HG03097 (cell line): ENCODE data around the gene POPDC3.
"Not testable (repeated sequence)": the region's sequence is repeated elsewhere in the genome, so short reads cannot be mapped to it uniquely, and the experiment has no call there.

Experiments
- ATAC-seq: cut with Tn5 transposase; IDR thresholded peaks from one replicate; pipeline ENCODE4 v1.9.1; 2021; ENCODE audit not compliant: unreplicated experiment, low FRiP score

POPDC3 gene

DNA sequence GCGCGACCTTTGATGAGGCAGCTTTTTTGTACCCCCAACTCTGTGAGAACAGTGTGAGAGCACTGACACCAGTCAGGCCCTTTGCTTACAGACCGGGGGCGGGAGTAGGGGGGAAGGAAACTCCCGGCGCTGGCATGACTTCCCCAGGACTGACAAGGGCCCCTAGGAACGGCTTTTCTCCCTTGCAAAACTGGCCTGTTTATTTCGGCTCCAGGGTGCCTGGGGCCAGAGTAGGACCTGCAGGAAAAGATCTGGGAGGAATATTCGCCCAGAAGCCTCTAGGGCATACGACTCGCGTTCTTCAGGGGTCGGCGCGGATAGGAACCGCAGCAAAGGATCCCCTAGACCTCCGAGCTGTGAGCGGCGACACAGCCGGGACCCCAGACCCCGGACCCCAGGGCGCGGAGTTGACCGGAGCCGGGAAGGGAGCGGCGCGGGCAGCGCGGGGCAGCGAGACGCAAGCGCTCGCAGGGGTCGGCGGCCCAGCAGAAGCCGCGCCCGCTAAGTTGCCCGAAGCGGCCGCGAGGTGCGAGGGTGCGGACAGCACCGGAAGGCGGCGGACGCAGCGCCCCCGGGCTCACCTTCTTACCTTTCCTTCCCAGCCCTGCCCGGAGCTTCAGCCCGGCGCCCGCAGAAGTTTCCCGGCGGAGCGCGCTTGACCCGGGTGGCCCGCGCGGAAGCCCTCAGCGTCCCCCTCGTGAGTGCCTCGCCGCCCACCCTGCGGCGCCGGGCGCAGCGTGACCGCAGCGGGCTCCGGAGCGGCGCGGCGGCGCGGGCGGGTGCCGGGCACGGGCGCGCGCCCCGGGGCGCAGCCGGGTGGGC is at the start of gene POPDC3:
TSS of gene POPDC3 (minus strand) at position 771 of the 822 bp plus-strand sequence. CDS start 18,105 bp downstream, outside the sequence.
- no peak for ATAC-seq

DNA sequence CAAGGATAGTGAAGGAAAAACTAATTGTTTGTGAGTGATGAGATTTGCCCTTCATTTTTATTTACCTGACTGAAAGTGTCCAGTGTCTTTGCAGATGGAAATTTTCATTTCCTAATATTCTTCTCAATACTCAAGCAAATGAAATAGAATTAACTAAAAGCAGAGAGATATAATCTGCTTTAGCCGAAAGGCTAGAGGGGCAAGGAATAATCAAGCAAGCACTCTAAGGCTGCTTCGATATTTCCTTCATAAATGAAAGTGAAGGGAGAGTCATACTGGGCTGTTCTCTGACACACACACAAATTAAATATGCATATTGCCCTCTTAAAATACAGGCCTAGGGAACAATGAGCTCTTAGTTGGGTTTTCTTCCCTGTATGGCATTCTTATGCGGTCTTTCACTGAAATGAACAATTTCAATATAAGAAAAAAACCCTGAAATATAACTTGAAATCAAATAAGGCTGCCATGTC is 47.5 kb upstream of the POPDC3 start:
- no peak for ATAC-seq

DNA sequence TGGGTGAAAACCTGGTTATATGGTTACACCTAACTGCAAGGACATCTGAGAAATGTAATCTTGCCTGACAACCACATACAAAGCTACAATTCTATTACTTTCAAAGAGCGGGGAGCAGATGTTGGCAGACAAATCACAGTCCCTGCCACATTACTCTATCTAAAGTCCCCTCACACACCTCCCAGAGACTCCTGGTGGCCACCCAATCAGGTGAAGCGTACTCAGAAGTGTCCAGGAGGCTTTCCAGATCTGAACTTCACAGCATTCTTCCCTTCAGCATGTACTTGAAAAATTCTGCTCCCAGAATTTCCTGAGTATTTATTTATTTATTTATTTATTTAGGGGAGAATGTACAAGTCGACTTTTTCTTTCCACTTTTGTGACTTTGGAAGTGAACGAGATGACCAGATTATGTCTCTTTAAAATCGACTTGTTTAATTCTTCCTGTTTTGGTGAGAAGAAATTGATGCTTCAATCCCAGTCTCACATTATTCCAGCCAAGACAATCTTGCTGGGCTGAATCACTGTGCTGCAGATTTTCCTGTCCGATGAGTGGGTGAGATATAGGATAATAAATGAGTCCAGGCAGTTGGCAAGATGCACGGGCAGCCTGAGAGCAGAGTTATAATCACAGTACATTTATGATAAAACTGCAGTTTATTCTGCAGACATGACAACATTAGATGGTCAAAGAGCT is 46.9 kb upstream of the POPDC3 start:
- ATAC-seq = no peak

- ATAC-seq = no peak
Observed at GRCh38 chr6:105223242-105223641, 43.4 kb upstream of the POPDC3 start.

GRCh38 chr6:105221219-105221618 is 41.4 kb upstream of the POPDC3 start:
- ATAC-seq = not testable (repeated sequence)

DNA sequence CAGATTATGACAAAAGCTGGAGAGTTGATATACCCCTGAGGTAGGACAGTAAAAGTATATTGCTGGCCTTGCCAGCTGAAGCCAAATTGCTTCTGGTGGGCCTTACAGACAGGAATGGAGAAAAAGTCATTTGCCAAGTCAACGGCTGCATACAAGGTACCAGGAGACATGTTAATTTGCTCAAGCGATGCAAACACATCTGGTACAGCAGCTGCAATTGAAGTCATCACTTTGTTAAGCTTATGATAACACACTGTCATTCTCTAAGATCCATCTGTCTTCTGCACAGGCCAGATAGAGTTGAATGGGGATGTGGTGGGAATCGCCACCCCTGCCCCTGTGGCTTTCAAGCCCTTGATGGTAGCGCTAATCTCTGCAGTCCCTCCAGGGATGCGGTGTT is 40.4 kb upstream of the POPDC3 start:
- no peak for ATAC-seq

DNA sequence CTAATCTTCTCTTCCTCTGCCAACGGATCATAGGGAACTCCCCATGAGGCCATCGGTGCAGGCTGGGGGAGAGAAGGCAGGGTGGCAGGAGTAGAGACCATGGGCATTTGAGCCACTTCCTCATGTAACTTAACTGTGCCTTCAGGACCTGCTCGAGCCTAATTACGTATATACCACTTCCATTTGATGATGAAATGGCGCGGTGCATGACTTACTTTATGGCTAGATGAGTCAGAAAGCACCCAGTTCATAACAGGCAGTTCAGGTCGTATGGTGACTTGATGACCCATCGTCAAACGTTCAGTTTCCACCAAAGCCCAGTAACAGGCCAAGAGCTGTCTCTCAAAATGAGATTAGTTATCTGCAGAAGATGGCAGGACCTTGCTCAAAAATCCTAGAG is 39.4 kb upstream of the POPDC3 start:
- not testable (repeated sequence) for ATAC-seq

GRCh38 chr6:105215506-105215905 is 35.7 kb upstream of the POPDC3 start:
- no peak for ATAC-seq

- no peak for ATAC-seq
Observed at GRCh38 chr6:105214668-105215067, 34.9 kb upstream of the POPDC3 start.

DNA sequence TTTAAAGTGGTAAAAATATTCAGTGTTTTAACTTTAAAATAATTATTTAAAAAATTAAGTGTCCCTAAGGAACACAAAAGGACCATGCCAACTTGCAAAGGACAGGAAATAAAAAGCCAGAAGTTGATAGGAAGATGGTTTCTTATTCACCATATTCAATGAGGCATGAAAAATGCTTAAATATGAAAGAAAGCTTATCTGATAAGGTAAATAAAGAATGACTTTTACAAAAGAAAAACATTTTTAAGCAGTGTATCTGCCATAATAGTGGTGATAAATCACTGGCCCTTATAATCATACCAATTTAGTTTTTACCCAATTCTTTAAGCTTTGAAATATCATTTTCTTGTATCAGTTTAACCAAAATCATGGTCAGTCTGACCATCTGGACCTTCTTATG is 33.5 kb upstream of the POPDC3 start:
- no peak for ATAC-seq

DNA sequence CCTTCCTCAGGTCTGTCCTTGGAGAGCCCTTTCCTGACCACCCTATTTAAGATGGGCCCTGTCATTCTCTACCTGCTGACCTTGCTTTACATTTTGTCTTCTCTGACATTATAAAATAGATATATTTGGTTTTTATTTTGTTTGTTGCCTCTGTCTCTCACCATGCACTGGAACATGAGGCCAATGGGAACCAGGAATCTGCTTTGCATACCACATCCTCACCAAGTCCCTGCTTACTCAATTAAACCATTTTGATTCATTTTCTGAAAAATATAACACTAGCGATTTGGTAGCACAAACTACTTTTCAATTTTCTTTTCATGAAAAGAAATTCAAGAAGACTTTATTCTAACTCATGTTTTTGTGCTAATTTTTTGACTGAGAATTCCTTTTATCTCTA is 32.8 kb upstream of the POPDC3 start:
- no peak for ATAC-seq

- ATAC-seq = no peak
Observed at GRCh38 chr6:105211831-105212230, 32.0 kb upstream of the POPDC3 start.

GRCh38 chr6:105210932-105211531 is 31.2 kb upstream of the POPDC3 start:
- no peak for ATAC-seq

GRCh38 chr6:105209950-105210706 is 30.3 kb upstream of the POPDC3 start:
- ATAC-seq = no peak

DNA sequence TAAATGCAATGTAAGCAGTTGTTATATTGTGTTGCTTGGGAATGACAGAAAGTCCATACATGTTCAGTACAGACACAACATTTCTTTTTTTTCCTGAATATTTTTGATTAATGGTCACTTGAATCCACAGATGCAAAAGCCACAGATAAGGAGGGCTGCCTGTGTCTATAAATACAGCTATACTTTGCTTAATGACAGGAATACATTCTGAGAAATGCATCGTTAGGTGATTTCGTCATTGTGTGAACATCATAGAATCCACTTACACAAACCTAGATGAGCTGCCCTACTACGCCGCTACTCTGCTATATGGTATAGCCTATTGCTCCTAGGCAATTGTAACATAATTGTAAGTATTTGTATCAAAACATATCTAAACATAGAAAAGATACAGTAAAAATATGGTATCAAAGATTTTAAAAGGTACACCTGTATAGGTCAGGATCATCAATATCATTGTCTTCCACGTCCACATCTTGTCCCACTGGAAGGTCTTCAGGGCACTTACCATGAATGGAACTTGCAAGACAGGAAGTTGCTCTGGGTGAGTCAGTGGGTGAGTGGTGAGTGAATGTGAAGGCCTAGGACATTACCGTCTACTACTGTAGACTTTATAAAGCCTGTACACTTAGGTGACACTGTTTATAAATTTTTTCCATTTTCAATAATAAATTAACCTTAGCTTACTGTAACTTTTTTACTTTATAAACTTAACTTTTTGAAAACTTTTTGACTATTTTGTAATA is 27.9 kb upstream of the POPDC3 start:
- no peak for ATAC-seq

DNA sequence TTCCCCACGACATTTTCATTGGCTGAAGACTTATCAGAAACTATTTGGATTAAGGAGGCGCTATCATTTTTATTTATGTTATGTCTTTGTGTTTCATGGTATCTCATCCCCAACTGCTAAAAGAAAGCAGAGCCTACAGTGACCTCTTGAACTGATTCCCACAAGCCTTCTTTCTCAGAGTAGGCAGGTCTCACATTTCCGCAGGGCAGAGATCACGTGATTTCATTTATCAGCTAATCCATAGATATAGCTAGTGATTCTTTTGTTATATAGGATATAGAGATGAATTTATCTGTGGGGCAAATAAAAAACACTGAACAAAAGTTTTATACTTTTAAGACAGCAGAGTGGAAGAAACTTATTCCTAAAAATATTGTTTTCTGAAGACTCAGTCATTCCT is 25.0 kb upstream of the POPDC3 start:
- no peak for ATAC-seq

GRCh38 chr6:105204331-105204730 is 24.5 kb upstream of the POPDC3 start:
- no peak for ATAC-seq

DNA sequence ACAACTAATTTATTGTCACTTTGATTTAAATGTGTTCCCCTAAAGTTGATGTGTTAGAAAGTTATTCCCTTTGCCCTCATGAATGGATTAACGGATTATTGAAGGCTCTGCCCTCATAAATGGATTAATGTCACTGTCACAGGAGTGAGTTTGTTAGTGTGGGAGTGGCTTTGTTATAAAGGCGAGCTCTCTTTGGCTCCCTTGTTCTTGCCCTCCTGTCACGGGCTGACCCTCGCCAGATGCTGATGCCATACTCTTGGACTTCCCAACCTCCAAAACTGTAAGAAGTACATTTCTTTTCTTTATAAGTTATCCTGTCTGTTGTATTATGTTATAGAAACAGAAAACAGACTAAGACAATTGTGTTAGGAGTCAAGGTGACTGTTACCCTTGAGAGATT is 22.7 kb upstream of the POPDC3 start:
- no peak for ATAC-seq

DNA sequence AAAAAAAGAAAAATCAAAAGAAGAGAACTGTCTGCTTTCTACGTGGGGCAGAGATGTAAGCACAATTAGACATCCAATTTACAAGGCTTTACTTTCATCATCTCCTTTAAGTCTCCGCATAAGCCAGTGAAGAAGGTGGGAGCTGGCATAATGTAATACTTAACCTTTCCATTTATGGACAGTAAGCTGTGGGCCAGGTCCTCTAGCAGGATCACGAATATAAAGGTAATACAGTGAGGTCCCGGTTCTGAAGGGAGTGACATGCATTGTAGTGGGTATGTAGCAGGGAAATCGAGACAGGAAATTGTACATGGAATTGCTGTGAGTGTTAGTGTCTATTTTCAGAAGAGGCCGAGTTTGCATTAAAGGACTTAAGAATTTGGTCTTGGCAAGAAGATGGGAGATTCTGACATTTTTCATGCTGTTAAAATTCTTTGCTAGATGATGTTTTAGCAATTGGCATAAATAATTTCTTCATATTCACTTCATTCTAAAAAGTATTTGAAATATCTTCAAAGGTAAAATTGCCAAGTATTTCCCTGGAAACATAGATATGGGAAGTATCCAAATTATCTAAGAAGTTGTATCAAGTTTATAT is 20.4 kb upstream of the POPDC3 start:
- no peak for ATAC-seq

- no peak for ATAC-seq
Observed at GRCh38 chr6:105199711-105200110, 19.9 kb upstream of the POPDC3 start.
